ENCODE measurements around the gene ZNF408.

ZNF408 gene

GRCh38 chr11:46676436-46677158 lies 24.2 kb upstream of the ZNF408 start:
- DNase-seq, result no peak

- DNase-seq, result no peak
Measured at GRCh38 chr11:46677169-46677568, 23.7 kb upstream of the ZNF408 start.

GRCh38 chr11:46677991-46678740 lies 22.7 kb upstream of the ZNF408 start:
- DNase-seq, result no peak

- DNase-seq, result no peak
Measured at GRCh38 chr11:46678741-46679130, 22.1 kb upstream of the ZNF408 start.

GRCh38 chr11:46679241-46680163 lies 21.3 kb upstream of the ZNF408 start:
- DNase-seq, result no peak

GRCh38 chr11:46680164-46680760 lies 20.6 kb upstream of the ZNF408 start:
- DNase-seq, result no peak

- no peak for DNase-seq
Measured at GRCh38 chr11:46680815-46681214, 20.0 kb upstream of the ZNF408 start.

GRCh38 chr11:46681814-46682213 lies 19.0 kb upstream of the ZNF408 start:
- no peak for DNase-seq

- no peak for DNase-seq
Measured at GRCh38 chr11:46682773-46683752, 17.8 kb upstream of the ZNF408 start.

- DNase-seq, result no peak
Measured at GRCh38 chr11:46684367-46684766, 16.5 kb upstream of the ZNF408 start.

GRCh38 chr11:46686886-46687795 lies 13.7 kb upstream of the ZNF408 start:
- peak; percentile 13 for DNase-seq

- DNase-seq, result no peak
Measured at GRCh38 chr11:46690702-46691101, 10.1 kb upstream of the ZNF408 start.

- DNase-seq, result no peak
Measured at GRCh38 chr11:46692450-46692849, 8.4 kb upstream of the ZNF408 start.

- no peak for DNase-seq
Measured at GRCh38 chr11:46693597-46694012, 7.2 kb upstream of the ZNF408 start.

GRCh38 chr11:46694072-46694471 lies 6.8 kb upstream of the ZNF408 start:
- DNase-seq, result peak; percentile 12

GRCh38 chr11:46694607-46695006 lies 6.2 kb upstream of the ZNF408 start:
- no peak for DNase-seq

- DNase-seq, result no peak
Measured at GRCh38 chr11:46695345-46696211, 5.3 kb upstream of the ZNF408 start.

GRCh38 chr11:46696212-46696558 lies 4.6 kb upstream of the ZNF408 start:
- peak; percentile 89 for DNase-seq

GRCh38 chr11:46697303-46697702 lies 3.5 kb upstream of the ZNF408 start:
- DNase-seq, result no peak

- DNase-seq, result no peak
Measured at GRCh38 chr11:46697723-46698122, 3.1 kb upstream of the ZNF408 start.

Data from NCI-H1694 (cell line).